Spleen (tissue), 7 donors: ENCODE data around the gene PPP3CA.

Source experiments
- POLR2A ChIP-seq, 3 donors: fragments of 450-650 bp; IDR thresholded peaks; one replicate each; pipeline ENCODE4 v1.5.1; 2017; ENCODE audit warnings: antibody characterized with exemption in 3 of 3, mild to moderate bottlenecking in 1 of 3
- TF ChIP-seq, protein P1 (sequence below), 11 experiments: fragments of 200-600 bp in 7 of 11; fragments of 450-650 bp in 4 of 11; sonication (generic) in 4 of 11; IDR thresholded peaks in 8 of 11; conservative IDR thresholded peaks in 3 of 11; 1 replicate in 7 of 11; 2 replicates in 4 of 11; pipeline versions ENCODE4 v1.4.0 to v1.8.0; 2016 to 2021; ENCODE audit warnings: antibody characterized with exemption in 11 of 11, inconsistent platforms in 4 of 11, mild to moderate bottlenecking in 1 of 11
- donor health status: DM: no; HTN: no; CAD: no; lungs with moderate emphysema.
- donor health status: DM: no; HTN: no; CAD: no.
- donor health status: DM: no; HTN: no; CAD: no.

DNA sequence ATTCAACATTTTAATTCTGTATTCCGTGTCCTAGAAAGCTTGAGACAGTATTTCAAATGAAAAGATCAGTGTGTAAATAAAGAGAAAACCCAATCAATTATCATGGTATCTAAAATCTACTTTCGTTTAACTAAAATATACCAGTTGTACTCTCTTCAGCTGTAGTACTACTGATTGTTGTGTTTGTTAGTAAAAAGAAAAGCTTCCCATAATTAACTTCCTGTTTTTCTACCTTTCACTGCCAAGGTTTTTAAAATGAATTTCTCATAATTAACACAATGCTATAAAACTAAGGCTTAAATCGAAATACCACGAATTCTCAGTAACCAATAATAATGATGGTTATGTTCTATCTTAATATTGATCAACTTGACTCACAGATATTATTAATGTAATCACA lies 37.4 kb downstream of the PPP3CA start:
- TF ChIP-seq, protein P1, sequence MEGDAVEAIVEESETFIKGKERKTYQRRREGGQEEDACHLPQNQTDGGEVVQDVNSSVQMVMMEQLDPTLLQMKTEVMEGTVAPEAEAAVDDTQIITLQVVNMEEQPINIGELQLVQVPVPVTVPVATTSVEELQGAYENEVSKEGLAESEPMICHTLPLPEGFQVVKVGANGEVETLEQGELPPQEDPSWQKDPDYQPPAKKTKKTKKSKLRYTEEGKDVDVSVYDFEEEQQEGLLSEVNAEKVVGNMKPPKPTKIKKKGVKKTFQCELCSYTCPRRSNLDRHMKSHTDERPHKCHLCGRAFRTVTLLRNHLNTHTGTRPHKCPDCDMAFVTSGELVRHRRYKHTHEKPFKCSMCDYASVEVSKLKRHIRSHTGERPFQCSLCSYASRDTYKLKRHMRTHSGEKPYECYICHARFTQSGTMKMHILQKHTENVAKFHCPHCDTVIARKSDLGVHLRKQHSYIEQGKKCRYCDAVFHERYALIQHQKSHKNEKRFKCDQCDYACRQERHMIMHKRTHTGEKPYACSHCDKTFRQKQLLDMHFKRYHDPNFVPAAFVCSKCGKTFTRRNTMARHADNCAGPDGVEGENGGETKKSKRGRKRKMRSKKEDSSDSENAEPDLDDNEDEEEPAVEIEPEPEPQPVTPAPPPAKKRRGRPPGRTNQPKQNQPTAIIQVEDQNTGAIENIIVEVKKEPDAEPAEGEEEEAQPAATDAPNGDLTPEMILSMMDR (IDR thresholded peaks at IDR 0.05 in 8 of 11, conservative IDR thresholded peaks at IDR 0.05 in 3 of 11), result no peak
- TF ChIP-seq POLR2A (IDR thresholded peaks at IDR 0.05), result no peak
